Activated CD8-positive, alpha-beta T cell treated with anti-CD3 and anti-CD28 coated beads, Interleukin-2, amount 10 ng/mL, durations not matched to agents 7 days and 5 days (primary cell): Measurements from ENCODE around the gene PDZD8. TPM values are rescaled to one million over a fixed set of nuclear protein-coding genes. Genes with fewer than 3 reads are reported as not detected.

Experiments used
- ATAC-seq: fragments of 150-1000 bp; cut with Tn5 transposase; one replicate; pipeline ENCODE4 v1.10.0; 2021; ENCODE audit warnings: moderate library complexity
- CTCF ChIA-PET: fragments of 350-600 bp; sonication (Branson Sonifier 250); formaldehyde crosslinking; loops from one replicate; lab custom pipeline; 2021; ENCODE audit warnings: antibody characterized with exemption; lab: Charles Lee
- POLR2A ChIA-PET: fragments of 350-600 bp; sonication (Branson Sonifier 250); formaldehyde crosslinking; loops from one replicate; lab custom pipeline; 2021; ENCODE audit warnings: antibody characterized with exemption; lab: Charles Lee
- DNase-seq: peaks from one replicate; pipeline ENCODE4 v3.0.0-alpha.2; 2020
- H3K27ac Mint-ChIP-seq: one replicate; pipeline ENCODE4 v1.8.0; 2021; ENCODE audit warnings: mild to moderate bottlenecking, mixed read lengths
- H3K27me3 Mint-ChIP-seq: one replicate; pipeline ENCODE4 v1.8.0; 2021; ENCODE audit warnings: low read depth, mixed read lengths
- H3K36me3 Mint-ChIP-seq: one replicate; pipeline ENCODE4 v1.8.0; 2021; ENCODE audit warnings: low read depth, mixed read lengths
- H3K4me1 Mint-ChIP-seq: one replicate; pipeline ENCODE4 v1.8.0; 2021; ENCODE audit warnings: low read depth, mixed read lengths
- H3K4me3 Mint-ChIP-seq: one replicate; pipeline ENCODE4 v1.8.0; 2021; ENCODE audit warnings: mild to moderate bottlenecking, mixed read lengths
- H3K9me3 Mint-ChIP-seq: one replicate; pipeline ENCODE4 v1.8.0; 2022; ENCODE audit warnings: mixed read lengths; ENCODE audit not compliant: insufficient read depth
- total RNA-seq, 2 experiments: library from RNA; stranded (reverse); gene quantifications; one replicate each; pipeline ENCODE4 v1.2.3, GENCODE V29; 2021

The PDZD8 gene
- total RNA-seq, 2 experiments from 2014 or later: 11.2 to 12.5 TPM

- ATAC-seq (no peak), DNase-seq (no peak)
- ChIA-PET POLR2A (no interaction called here), CTCF (interaction anchor here (0.9 to 1.6 kb wide), 2 partner anchors 13 to 168 kb away, joined by 3 to 4 read pairs; no protein-coding TSS in a partner anchor)
- Mint-ChIP-seq H3K4me1 (no peaks in the 10 kb centered on the region), H3K27ac (no peak overlapping the region), H3K27me3 (no peaks in the 10 kb centered on the region), H3K9me3 (no peaks in the 10 kb centered on the region), H3K4me3 (no peak overlapping the region), H3K36me3 (peaks cover 2% of the 10 kb centered on the region)
These were observed 100.1 kb downstream of the PDZD8 start for GRCh38 chr10:117275121-117275520.

- H3K36me3 Mint-ChIP-seq: peaks cover 2% of the 10 kb centered on the region
- no peaks in the 10 kb centered on the region for H3K4me1 Mint-ChIP-seq
- H3K27ac Mint-ChIP-seq: no peak overlapping the region
- DNase-seq (no peak), ATAC-seq (no peak)
- no peaks in the 10 kb centered on the region for H3K27me3 Mint-ChIP-seq
- H3K4me3 Mint-ChIP-seq: no peak overlapping the region
- no peaks in the 10 kb centered on the region for H3K9me3 Mint-ChIP-seq
- ChIA-PET CTCF (interaction anchor here (0.9 kb wide), 1 partner anchor 168 kb away, joined by 3 read pairs; no protein-coding TSS in a partner anchor), POLR2A (no interaction called here)
These were observed 100.7 kb downstream of the PDZD8 start for GRCh38 chr10:117274509-117274908.

- Mint-ChIP-seq H3K27me3 (no peaks in the 10 kb centered on the region), H3K27ac (no peak overlapping the region), H3K9me3 (no peaks in the 10 kb centered on the region), H3K4me3 (no peak overlapping the region), H3K4me1 (no peaks in the 10 kb centered on the region), H3K36me3 (peaks cover 2% of the 10 kb centered on the region)
- no peak for ATAC-seq
- ChIA-PET POLR2A (interaction anchor here (0.6 kb wide), 1 partner anchor 1939 kb away, joined by 3 read pairs; no protein-coding TSS in a partner anchor), CTCF (no interaction called here)
- no peak for DNase-seq
These were observed 101.3 kb downstream of the PDZD8 start for GRCh38 chr10:117273980-117274379.

GRCh38 chr10:117272195-117273076 lies 102.8 kb downstream of the PDZD8 start:
- ChIA-PET CTCF (no interaction called here), POLR2A (interaction anchor here (0.7 kb wide), 1 partner anchor 88 kb away, joined by 3 read pairs; no protein-coding TSS in a partner anchor)
- ATAC-seq (no peak), DNase-seq (no peak)
- Mint-ChIP-seq H3K4me3 (no peak overlapping the region), H3K27me3 (no peaks in the 10 kb centered on the region), H3K9me3 (no peaks in the 10 kb centered on the region), H3K36me3 (peaks cover 2% of the 10 kb centered on the region), H3K4me1 (no peaks in the 10 kb centered on the region), H3K27ac (no peak overlapping the region)

- CTCF ChIA-PET: no interaction called here
- Mint-ChIP-seq H3K4me3 (no peak overlapping the region), H3K4me1 (no peaks in the 10 kb centered on the region), H3K36me3 (no peaks in the 10 kb centered on the region), H3K9me3 (no peaks in the 10 kb centered on the region), H3K27ac (no peak overlapping the region), H3K27me3 (no peaks in the 10 kb centered on the region)
- ATAC-seq (no peak), DNase-seq (no peak)
- POLR2A ChIA-PET: no interaction called here
These were observed 103.8 kb downstream of the PDZD8 start for GRCh38 chr10:117271427-117271826.

DNA sequence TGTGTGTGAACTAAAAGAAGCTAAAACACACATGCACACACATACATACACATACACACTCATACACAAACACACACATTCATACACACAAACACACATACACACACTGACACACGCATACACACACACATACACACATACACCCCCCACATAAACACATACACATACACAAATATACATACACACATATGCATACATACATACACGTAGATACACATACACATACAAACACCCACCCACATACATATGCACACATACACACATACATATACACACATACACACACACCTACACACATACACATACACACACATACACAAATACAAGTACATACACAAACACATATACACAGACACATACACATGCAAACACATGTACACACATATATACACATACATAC lies 106.3 kb downstream of the PDZD8 start:
- ChIA-PET POLR2A (no interaction called here), CTCF (no interaction called here)
- Mint-ChIP-seq H3K36me3 (no peaks in the 10 kb centered on the region), H3K4me1 (no peaks in the 10 kb centered on the region), H3K9me3 (no peaks in the 10 kb centered on the region), H3K27me3 (no peaks in the 10 kb centered on the region), H3K4me3 (no peak overlapping the region), H3K27ac (no peak overlapping the region)
- ATAC-seq (no peak), DNase-seq (no peak)

- Mint-ChIP-seq H3K27me3 (no peaks in the 10 kb centered on the region), H3K4me1 (no peaks in the 10 kb centered on the region), H3K9me3 (no peaks in the 10 kb centered on the region), H3K27ac (no peak overlapping the region), H3K4me3 (no peak overlapping the region), H3K36me3 (no peaks in the 10 kb centered on the region)
- POLR2A ChIA-PET: no interaction called here
- ATAC-seq (no peak), DNase-seq (no peak)
- CTCF ChIA-PET: no interaction called here
These were observed 107.0 kb downstream of the PDZD8 start for GRCh38 chr10:117268258-117268657.

DNA sequence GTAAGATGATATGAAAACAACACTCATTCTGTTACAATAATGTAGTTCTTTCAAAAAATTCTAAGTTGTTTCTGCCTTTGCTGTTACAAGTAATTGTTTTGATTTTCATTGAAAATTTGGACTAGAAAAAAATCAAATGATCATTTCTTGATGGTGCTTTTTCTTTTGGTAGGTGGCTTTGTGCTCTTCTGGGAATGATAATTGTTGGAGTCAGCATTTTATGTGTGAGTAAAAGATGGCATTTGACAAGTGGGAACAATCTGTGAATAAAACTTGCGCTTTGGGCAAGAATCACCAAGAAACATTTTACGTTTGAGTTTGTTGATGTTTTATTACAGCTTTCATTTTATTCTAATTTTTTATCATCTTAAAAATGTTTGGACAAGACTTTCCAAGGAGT lies 108.4 kb downstream of the PDZD8 start:
- Mint-ChIP-seq H3K4me3 (no peak overlapping the region), H3K4me1 (no peaks in the 10 kb centered on the region), H3K27me3 (no peaks in the 10 kb centered on the region), H3K9me3 (no peaks in the 10 kb centered on the region), H3K27ac (no peak overlapping the region), H3K36me3 (no peaks in the 10 kb centered on the region)
- no peak for ATAC-seq
- DNase-seq: no peak
- ChIA-PET POLR2A (no interaction called here), CTCF (interaction anchor here (1.0 kb wide), 1 partner anchor 53 kb away, joined by 4 read pairs; no protein-coding TSS in a partner anchor)

GRCh38 chr10:117266400-117266799 lies 108.8 kb downstream of the PDZD8 start:
- no peak for ATAC-seq
- CTCF ChIA-PET: interaction anchor here (1.0 kb wide), 1 partner anchor 54 kb away, joined by 4 read pairs; no protein-coding TSS in a partner anchor
- no peaks in the 10 kb centered on the region for H3K9me3 Mint-ChIP-seq
- H3K4me3 Mint-ChIP-seq: no peak overlapping the region
- no peaks in the 10 kb centered on the region for H3K4me1 Mint-ChIP-seq
- no peaks in the 10 kb centered on the region for H3K36me3 Mint-ChIP-seq
- DNase-seq: no peak
- H3K27ac Mint-ChIP-seq: no peak overlapping the region
- no peaks in the 10 kb centered on the region for H3K27me3 Mint-ChIP-seq
- POLR2A ChIA-PET: no interaction called here

DNA sequence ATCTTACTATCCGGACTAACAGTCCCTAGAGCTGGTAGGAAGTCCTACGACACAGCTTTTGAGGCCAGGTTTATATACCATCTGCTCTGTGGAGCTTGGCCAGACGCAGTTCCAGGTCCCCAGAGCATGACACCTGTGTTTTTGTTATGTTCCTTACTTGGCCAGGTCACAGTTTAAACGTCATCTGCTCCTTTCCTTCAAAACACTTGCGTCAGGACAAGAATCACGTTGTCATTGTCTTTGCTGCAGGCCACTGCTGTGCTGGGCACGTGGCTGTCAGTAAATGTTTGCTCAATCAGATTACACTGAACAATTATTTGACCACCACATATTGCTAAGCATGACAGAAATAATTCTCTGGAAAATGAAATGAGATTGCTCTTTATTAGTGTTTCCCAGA lies 110.5 kb downstream of the PDZD8 start:
- no peak overlapping the region for H3K27ac Mint-ChIP-seq
- no peaks in the 10 kb centered on the region for H3K36me3 Mint-ChIP-seq
- H3K27me3 Mint-ChIP-seq: peaks cover 7% of the 10 kb centered on the region
- H3K9me3 Mint-ChIP-seq: no peaks in the 10 kb centered on the region
- H3K4me3 Mint-ChIP-seq: no peak overlapping the region
- POLR2A ChIA-PET: no interaction called here
- no peaks in the 10 kb centered on the region for H3K4me1 Mint-ChIP-seq
- ATAC-seq (no peak), DNase-seq (no peak)
- CTCF ChIA-PET: no interaction called here

DNA sequence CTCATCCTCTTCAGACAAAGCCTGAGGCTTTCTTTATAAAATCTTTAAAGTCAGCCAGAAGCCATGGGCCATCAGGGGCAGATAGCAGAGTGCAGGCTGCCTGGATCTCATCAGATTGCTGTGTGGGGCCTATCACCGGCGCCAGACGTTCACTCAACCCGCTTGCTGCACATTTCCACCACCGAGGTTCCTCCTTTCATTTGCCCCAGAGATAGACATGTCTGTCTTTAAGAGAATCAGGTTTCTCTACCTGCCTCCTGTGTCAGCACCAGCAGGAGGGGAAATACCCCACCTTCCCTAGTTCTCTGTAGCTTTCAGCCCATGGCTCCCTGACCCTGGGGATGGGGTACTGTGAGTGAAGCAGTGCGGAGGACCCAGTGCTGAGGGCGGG lies 112.3 kb downstream of the PDZD8 start:
- ChIA-PET POLR2A (no interaction called here), CTCF (interaction anchor here (2.3 kb wide), 1 partner anchor 46 kb away, joined by 7 read pairs; no protein-coding TSS in a partner anchor)
- no peaks in the 10 kb centered on the region for H3K9me3 Mint-ChIP-seq
- ATAC-seq (no peak), DNase-seq (no peak)
- H3K36me3 Mint-ChIP-seq: no peaks in the 10 kb centered on the region
- H3K27me3 Mint-ChIP-seq: peaks cover 14% of the 10 kb centered on the region
- H3K27ac Mint-ChIP-seq: no peak overlapping the region
- H3K4me1 Mint-ChIP-seq: peaks cover 5% of the 10 kb centered on the region
- no peak overlapping the region for H3K4me3 Mint-ChIP-seq

DNA sequence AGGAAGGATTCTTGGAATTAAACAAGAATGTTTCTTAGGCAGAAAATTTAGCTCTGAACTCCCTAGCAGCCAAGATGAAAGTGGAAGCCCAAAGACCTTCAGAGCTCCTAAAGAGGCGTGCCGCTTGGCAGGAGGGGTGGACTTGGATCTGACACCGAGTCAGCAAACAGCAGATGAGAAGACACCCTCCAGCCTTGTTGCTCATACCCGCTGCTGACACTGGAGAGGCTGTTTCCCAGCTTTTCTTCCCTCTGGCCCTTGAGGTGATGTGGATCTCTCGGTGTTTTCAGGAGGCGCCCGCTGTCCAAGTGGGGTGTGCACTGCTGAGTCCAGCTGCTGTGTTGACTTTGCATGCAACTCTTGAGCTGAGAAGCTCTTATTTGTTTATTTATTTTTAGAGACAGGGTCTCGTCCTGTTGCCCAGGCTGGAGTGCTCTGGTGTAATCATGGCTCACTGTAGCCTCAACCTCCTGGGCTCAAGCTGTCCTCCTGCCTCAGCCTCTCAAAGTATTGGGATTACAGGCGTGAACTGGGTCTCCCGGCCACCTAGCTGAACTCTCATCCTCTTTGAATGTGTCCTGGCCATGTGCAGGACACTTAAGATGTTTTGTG lies 112.8 kb downstream of the PDZD8 start:
- DNase-seq: no peak
- Mint-ChIP-seq H3K36me3 (no peaks in the 10 kb centered on the region), H3K4me3 (no peak overlapping the region), H3K4me1 (peaks cover 5% of the 10 kb centered on the region), H3K9me3 (no peaks in the 10 kb centered on the region), H3K27ac (no peak overlapping the region), H3K27me3 (peaks cover 15% of the 10 kb centered on the region)
- ATAC-seq: no peak
- ChIA-PET CTCF (interaction anchor here (2.3 kb wide), 1 partner anchor 45 kb away, joined by 7 read pairs; no protein-coding TSS in a partner anchor), POLR2A (no interaction called here)
